Karpas-422 (cell line): ENCODE data around the gene STEAP4. TPM values are rescaled to one million over a fixed set of nuclear protein-coding genes. Genes with fewer than 3 reads are reported as not detected.
A peak's percentile ranks its signal among the peaks of the same experiment; 100 is the strongest.
"Not testable (repeated sequence)": the region's sequence is repeated elsewhere in the genome, so short reads cannot be mapped to it uniquely, and the experiment has no call there.

Source experiments
- DNase-seq: peaks from one replicate; pipeline ENCODE4 v3.0.0-alpha.2; 2015
- H2AFZ ChIP-seq: fragments of 200-600 bp; sonication (generic); 2 replicates; pipeline ENCODE4 v1.6.1; 2014; ENCODE audit warnings: antibody characterized with exemption, low read length, mixed read lengths
- H3K27ac ChIP-seq: fragments of 200-600 bp; sonication (generic); 2 replicates; pipeline ENCODE4 v1.5.1; 2014; ENCODE audit warnings: mild to moderate bottlenecking, low read length, moderate library complexity
- H3K27me3 ChIP-seq: fragments of 200-600 bp; sonication (generic); 2 replicates; pipeline ENCODE4 v1.6.1; 2014; ENCODE audit warnings: low read length, mixed read lengths
- H3K36me3 ChIP-seq: fragments of 200-600 bp; sonication (generic); 2 replicates; pipeline ENCODE4 v1.6.1; 2014; ENCODE audit warnings: low read length, mixed read lengths; ENCODE audit not compliant: insufficient read depth
- H3K4me1 ChIP-seq: fragments of 200-600 bp; sonication (generic); 2 replicates; pipeline ENCODE4 v1.6.1; 2014; ENCODE audit warnings: mild to moderate bottlenecking, low read length, mixed read lengths
- H3K4me2 ChIP-seq: fragments of 200-600 bp; sonication (generic); 2 replicates; pipeline ENCODE4 v1.6.1; 2014; ENCODE audit warnings: low read length, low read depth, mild to moderate bottlenecking; ENCODE audit not compliant: poor library complexity, severe bottlenecking
- H3K4me3 ChIP-seq: fragments of 200-600 bp; sonication (generic); 2 replicates; pipeline ENCODE4 v1.5.1; 2014; ENCODE audit warnings: mild to moderate bottlenecking, antibody characterized with exemption, low read length, mixed read lengths
- H3K79me2 ChIP-seq: fragments of 200-600 bp; sonication (generic); 2 replicates; pipeline ENCODE4 v1.6.1; 2014; ENCODE audit warnings: mild to moderate bottlenecking, low read length, mixed read lengths
- H3K9ac ChIP-seq: fragments of 200-600 bp; sonication (generic); 2 replicates; pipeline ENCODE4 v1.6.0; 2014; ENCODE audit warnings: low read length
- H3K9me2 ChIP-seq: fragments of 200-600 bp; sonication (generic), shearing (Covaris generic); replicated peaks from 2 replicates; pipeline ENCODE4 v1.6.0; 2014; ENCODE audit warnings: mild to moderate bottlenecking, low read length, moderate library complexity; ENCODE audit not compliant: insufficient read depth
- H3K9me3 ChIP-seq: fragments of 300-700, 200-600 bp; sonication (generic); 2 replicates; pipeline ENCODE4 v1.6.1; 2014; ENCODE audit warnings: low read length, mixed read lengths
- H4K20me1 ChIP-seq: fragments of 200-600 bp; sonication (generic); 2 replicates; pipeline ENCODE4 v1.6.1; 2014; ENCODE audit warnings: mild to moderate bottlenecking, antibody characterized with exemption, low read length, low read depth; ENCODE audit not compliant: insufficient read depth
- total RNA-seq: library from RNA; depleted of rRNA; stranded (reverse); fragments of >200 nt; shearing (Covaris generic); gene quantifications from 2 replicates; pipeline ENCODE4 v1.2.3, GENCODE V29; 2014; ENCODE audit warnings: low replicate concordance

STEAP4 gene
- total RNA-seq, 1 experiment from 2014 or later: not detected

DNA sequence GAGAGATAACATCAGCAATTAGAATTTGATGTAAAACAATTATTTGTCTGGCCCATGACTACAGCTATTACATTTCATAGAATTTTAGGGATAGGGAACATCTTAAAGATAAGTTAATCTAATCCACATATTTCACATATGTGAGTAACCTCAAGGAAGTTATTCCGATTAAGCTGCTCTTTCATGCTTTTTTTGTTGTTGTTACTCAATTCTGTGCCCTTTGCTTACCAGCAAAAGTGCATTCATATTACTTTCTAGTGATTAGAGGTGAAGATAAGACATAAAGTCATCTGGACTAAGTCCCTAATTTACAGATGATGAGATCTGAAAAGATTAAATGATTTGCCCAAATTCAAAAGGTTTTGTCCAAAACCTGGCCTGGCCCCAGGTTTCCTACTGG is 46.0 kb downstream of the STEAP4 start:
- no peak for DNase-seq
- no peak overlapping the region for H3K4me3 ChIP-seq
- H2AFZ ChIP-seq: no peak overlapping the region
- no peak overlapping the region for H3K9ac ChIP-seq
- no peaks in the 10 kb centered on the region for H3K9me2 ChIP-seq
- no peak overlapping the region for H3K27ac ChIP-seq
- H3K79me2 ChIP-seq: no peaks in the 10 kb centered on the region
- H3K4me1 ChIP-seq: no peaks in the 10 kb centered on the region
- H3K4me2 ChIP-seq: no peak overlapping the region
- H4K20me1 ChIP-seq: no peaks in the 10 kb centered on the region
- H3K27me3 ChIP-seq: no peaks in the 10 kb centered on the region
- H3K36me3 ChIP-seq: no peaks in the 10 kb centered on the region
- no peaks in the 10 kb centered on the region for H3K9me3 ChIP-seq

DNA sequence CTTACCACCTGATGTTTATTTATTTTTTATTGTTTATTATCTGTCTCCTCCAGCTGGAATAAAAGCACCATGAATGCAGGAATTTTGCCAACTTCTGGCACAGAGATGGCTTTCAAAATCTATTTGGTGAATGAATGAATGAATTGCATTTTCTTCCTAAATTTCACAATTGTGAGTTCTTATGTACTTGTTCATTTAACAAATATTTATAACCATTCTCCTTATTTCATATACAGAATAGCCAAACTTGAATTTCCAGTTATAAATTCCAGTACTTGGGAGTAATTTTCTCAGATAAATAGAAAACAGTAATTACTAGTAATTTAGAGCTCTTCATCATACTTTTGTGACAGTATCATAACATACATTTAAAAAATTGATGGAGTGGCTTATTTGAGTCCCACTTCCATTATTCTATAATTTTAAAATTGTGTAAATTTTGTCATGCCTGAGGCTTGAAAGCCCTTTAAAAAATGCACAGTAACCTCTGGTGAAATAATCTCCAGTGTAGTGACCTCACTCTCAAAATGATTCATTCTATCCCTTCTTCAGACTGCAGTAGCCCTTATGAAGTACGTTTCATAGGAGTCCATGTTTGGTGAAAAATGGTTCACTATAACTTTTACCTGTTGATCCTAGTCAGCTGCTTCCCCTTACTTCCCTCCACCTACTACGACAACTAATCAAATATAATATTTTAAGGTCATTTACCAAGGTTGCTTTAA is 46.9 kb downstream of the STEAP4 start:
- Histone ChIP-seq H3K9ac (no peak overlapping the region), H3K9me3 (no peaks in the 10 kb centered on the region), H3K4me3 (no peak overlapping the region), H4K20me1 (no peaks in the 10 kb centered on the region), H2AFZ (no peak overlapping the region), H3K27ac (no peak overlapping the region), H3K4me2 (no peak overlapping the region), H3K9me2 (no peaks in the 10 kb centered on the region), H3K79me2 (no peaks in the 10 kb centered on the region), H3K36me3 (no peaks in the 10 kb centered on the region), H3K4me1 (no peaks in the 10 kb centered on the region), H3K27me3 (no peaks in the 10 kb centered on the region)
- no peak for DNase-seq

GRCh38 chr7:88258296-88258695 is 48.4 kb downstream of the STEAP4 start:
- H3K27ac ChIP-seq, H2AFZ ChIP-seq, H3K9me3 ChIP-seq, H3K4me1 ChIP-seq, DNase-seq, H3K4me3 ChIP-seq, H3K9me2 ChIP-seq, H3K27me3 ChIP-seq, H4K20me1 ChIP-seq, H3K9ac ChIP-seq, H3K36me3 ChIP-seq, H3K4me2 ChIP-seq, H3K79me2 ChIP-seq: not testable (repeated sequence)

- Histone ChIP-seq H4K20me1 (no peaks in the 10 kb centered on the region), H3K27me3 (no peaks in the 10 kb centered on the region), H3K9me3 (peaks cover 4% of the 10 kb centered on the region; the same call in 1 of the 2 replicates), H3K9me2 (no peaks in the 10 kb centered on the region; the same call in 1 of the 2 replicates), H3K36me3 (no peaks in the 10 kb centered on the region), H3K9ac (no peak overlapping the region), H3K4me2 (no peak overlapping the region), H3K79me2 (no peaks in the 10 kb centered on the region), H3K4me1 (no peaks in the 10 kb centered on the region), H3K27ac (no peak overlapping the region), H3K4me3 (no peak overlapping the region), H2AFZ (no peak overlapping the region)
- DNase-seq: no peak
Observed at GRCh38 chr7:88256906-88257305, 49.8 kb downstream of the STEAP4 start.

- no peak overlapping the region for H3K4me3 ChIP-seq
- no peak overlapping the region for H3K9ac ChIP-seq
- no peak overlapping the region for H3K4me2 ChIP-seq
Observed at GRCh38 chr7:88254721-88255424, 51.8 kb downstream of the STEAP4 start.

DNA sequence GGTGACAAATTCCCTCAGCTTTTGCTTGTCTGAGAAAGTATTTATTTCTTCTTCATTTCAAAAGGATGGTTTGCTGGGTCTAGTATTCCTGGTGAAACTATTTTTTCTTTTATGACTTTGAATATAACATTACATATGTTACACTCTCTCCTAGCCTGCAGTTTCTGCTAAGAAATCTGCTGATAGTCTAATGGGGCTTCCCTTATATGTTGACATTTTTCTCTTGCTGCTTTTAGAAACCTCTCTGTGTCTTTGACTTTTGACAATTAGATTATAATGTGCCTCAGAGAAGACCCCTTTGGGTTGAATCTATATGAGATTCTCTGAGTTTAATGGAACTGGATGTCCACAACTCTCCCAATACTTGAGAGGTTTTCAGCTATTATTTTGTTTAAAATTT is 53.1 kb downstream of the STEAP4 start:
- Histone ChIP-seq H3K9ac (no peak overlapping the region), H3K9me3 (peaks cover 4% of the 10 kb centered on the region; the same call in 1 of the 2 replicates), H4K20me1 (no peaks in the 10 kb centered on the region), H3K4me2 (no peak overlapping the region), H3K27ac (no peak overlapping the region), H3K9me2 (no peaks in the 10 kb centered on the region; the same call in 1 of the 2 replicates), H3K27me3 (no peaks in the 10 kb centered on the region), H3K36me3 (no peaks in the 10 kb centered on the region), H3K79me2 (no peaks in the 10 kb centered on the region), H3K4me1 (no peaks in the 10 kb centered on the region), H2AFZ (no peak overlapping the region), H3K4me3 (no peak overlapping the region)
- no peak for DNase-seq

More at GRCh38 chr7:88254721-88255424, 51.8 kb downstream of the STEAP4 start:
- Histone ChIP-seq H3K79me2 (no peaks in the 10 kb centered on the region), H4K20me1 (no peaks in the 10 kb centered on the region), H3K36me3 (no peaks in the 10 kb centered on the region), H3K27me3 (no peaks in the 10 kb centered on the region), H3K9me2 (no peaks in the 10 kb centered on the region; the same call in 1 of the 2 replicates), H3K9me3 (peaks cover 4% of the 10 kb centered on the region; the same call in 1 of the 2 replicates), H3K4me1 (no peaks in the 10 kb centered on the region), H3K27ac (no peak overlapping the region), H2AFZ (no peak overlapping the region)
- no peak for DNase-seq

GRCh38 chr7:88244258-88244657 is 62.4 kb downstream of the STEAP4 start:
- Histone ChIP-seq H3K4me3 (no peak overlapping the region), H4K20me1 (no peaks in the 10 kb centered on the region), H3K4me1 (no peaks in the 10 kb centered on the region), H3K9me3 (no peaks in the 10 kb centered on the region), H3K36me3 (no peaks in the 10 kb centered on the region), H2AFZ (no peak overlapping the region), H3K4me2 (no peak overlapping the region), H3K27me3 (no peaks in the 10 kb centered on the region), H3K9me2 (no peaks in the 10 kb centered on the region), H3K9ac (no peak overlapping the region), H3K27ac (no peak overlapping the region), H3K79me2 (no peaks in the 10 kb centered on the region)
- DNase-seq: no peak

DNA sequence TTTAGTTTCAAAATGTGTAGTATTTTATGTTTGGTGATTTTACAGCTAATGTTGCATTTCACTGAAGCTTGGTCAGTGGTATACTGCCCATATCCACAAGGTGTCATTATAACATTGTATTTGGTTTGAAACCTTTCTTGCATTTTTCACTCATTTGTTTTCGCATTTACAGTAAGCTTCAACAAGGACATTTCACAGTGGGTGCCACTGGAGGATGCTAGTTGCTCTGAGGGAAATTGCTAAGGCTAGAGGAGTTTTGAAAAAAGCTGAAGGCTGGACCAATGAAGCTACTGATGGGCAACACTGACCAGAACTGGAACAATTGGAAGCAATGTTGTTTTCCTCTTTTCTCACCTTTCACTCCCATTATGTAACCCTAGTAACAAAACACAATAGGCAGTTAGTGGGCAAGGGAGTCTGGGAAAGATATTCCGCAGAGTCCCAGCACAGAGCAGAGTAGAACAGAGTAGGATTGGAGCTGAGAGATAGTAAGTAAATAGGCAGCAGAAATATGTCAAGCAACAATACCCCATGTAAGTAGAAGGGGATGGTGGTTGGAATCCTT is 63.3 kb downstream of the STEAP4 start:
- peak; percentile 68 for DNase-seq
- no peak overlapping the region for H2AFZ ChIP-seq
- H3K9me3 ChIP-seq: no peaks in the 10 kb centered on the region
- H3K4me3 ChIP-seq: no peak overlapping the region
- H3K9ac ChIP-seq: no peak overlapping the region
- H3K79me2 ChIP-seq: no peaks in the 10 kb centered on the region
- no peaks in the 10 kb centered on the region for H3K27me3 ChIP-seq
- no peaks in the 10 kb centered on the region for H3K4me1 ChIP-seq
- no peaks in the 10 kb centered on the region for H3K36me3 ChIP-seq
- H3K27ac ChIP-seq: no peak overlapping the region
- no peaks in the 10 kb centered on the region for H4K20me1 ChIP-seq
- H3K4me2 ChIP-seq: no peak overlapping the region
- H3K9me2 ChIP-seq: no peaks in the 10 kb centered on the region
